ENCODE results near the gene ITGA1.

Gene ITGA1

DNA sequence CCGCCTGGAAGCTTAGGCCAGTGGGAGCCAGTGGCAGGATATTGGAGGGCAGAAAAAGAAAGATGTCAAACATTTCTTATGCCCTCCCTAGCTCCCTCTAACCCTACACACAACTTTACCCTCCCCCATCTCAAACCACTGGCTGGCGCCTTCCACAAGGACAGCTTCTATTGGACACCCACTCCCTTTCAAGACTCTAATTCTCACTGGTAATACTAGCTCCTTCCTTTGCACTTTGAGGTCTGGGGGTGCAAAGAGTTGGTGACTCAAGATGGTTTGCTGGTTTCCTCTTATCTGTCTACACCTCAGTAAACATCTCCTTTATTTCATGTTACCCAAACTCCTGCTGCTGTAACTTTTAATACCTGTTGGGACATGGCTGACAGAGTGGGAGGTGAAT is 11.6 kb upstream of the ITGA1 start:
- Mint-ChIP-seq H3K27me3 (ENCODE audit: low read depth, poor library complexity) (no peaks in the 10 kb centered on the region), H3K27ac (no peak overlapping the region), H3K9me3 (no peaks in the 10 kb centered on the region), H3K36me3 (ENCODE audit: low read depth) (no peaks in the 10 kb centered on the region), H3K4me3 (no peak overlapping the region), H3K4me1 (peaks cover 9% of the 10 kb centered on the region)
- no peak for DNase-seq
- TF ChIP-seq, protein P1, sequence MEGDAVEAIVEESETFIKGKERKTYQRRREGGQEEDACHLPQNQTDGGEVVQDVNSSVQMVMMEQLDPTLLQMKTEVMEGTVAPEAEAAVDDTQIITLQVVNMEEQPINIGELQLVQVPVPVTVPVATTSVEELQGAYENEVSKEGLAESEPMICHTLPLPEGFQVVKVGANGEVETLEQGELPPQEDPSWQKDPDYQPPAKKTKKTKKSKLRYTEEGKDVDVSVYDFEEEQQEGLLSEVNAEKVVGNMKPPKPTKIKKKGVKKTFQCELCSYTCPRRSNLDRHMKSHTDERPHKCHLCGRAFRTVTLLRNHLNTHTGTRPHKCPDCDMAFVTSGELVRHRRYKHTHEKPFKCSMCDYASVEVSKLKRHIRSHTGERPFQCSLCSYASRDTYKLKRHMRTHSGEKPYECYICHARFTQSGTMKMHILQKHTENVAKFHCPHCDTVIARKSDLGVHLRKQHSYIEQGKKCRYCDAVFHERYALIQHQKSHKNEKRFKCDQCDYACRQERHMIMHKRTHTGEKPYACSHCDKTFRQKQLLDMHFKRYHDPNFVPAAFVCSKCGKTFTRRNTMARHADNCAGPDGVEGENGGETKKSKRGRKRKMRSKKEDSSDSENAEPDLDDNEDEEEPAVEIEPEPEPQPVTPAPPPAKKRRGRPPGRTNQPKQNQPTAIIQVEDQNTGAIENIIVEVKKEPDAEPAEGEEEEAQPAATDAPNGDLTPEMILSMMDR (IDR thresholded peaks at IDR 0.05): no peak

DNA sequence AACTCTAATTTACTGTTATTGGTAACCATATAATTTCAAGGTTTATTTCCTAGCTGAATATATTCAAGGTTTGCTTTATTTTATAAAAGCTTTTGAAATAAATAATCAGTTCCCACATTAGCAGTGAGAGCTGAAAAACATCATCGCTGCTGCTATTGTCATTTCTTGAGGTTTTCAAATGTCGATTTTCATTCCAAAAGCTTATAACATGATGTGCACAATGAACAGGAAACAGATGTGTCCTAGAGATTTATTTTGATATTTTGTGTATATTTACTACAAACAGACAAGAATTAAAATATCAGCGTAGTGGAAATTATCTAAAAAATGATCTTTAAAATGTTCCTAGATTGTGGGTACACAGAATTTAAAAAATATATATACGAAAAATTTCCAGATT is 10.5 kb upstream of the ITGA1 start:
- no peaks in the 10 kb centered on the region for H3K27me3 Mint-ChIP-seq (ENCODE audit: low read depth, poor library complexity)
- no peak for DNase-seq
- TF ChIP-seq, protein P1 (IDR thresholded peaks at IDR 0.05): no peak
- H3K4me1 Mint-ChIP-seq: peaks cover 9% of the 10 kb centered on the region
- no peaks in the 10 kb centered on the region for H3K9me3 Mint-ChIP-seq
- H3K4me3 Mint-ChIP-seq: no peak overlapping the region
- no peak overlapping the region for H3K27ac Mint-ChIP-seq
- no peaks in the 10 kb centered on the region for H3K36me3 Mint-ChIP-seq (ENCODE audit: low read depth)

DNA sequence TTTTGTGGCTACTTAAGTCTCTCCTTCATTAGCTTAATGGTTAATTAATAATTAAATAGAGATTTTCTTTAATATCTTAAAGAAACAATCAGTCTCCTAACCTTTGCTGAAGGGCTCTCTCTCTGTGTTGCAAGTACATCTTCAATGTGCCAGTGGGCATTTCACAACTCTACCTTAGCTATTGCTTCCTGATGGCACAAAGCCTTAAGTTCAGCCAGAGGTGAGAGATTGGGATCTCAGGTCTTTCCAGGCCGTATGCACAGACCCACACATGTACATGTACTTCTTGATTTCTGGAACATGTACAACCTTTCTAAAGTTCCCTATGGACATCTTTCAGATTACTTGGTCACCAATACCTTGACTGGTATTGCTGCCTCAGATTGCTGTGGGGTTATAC is 8.9 kb upstream of the ITGA1 start:
- no peak for DNase-seq
- H3K27me3 Mint-ChIP-seq (ENCODE audit: low read depth, poor library complexity): no peaks in the 10 kb centered on the region
- H3K36me3 Mint-ChIP-seq (ENCODE audit: low read depth): no peaks in the 10 kb centered on the region
- no peak overlapping the region for H3K4me3 Mint-ChIP-seq
- TF ChIP-seq, protein P1 (IDR thresholded peaks at IDR 0.05): no peak
- peaks cover 8% of the 10 kb centered on the region for H3K4me1 Mint-ChIP-seq
- no peaks in the 10 kb centered on the region for H3K9me3 Mint-ChIP-seq
- no peak overlapping the region for H3K27ac Mint-ChIP-seq

DNA sequence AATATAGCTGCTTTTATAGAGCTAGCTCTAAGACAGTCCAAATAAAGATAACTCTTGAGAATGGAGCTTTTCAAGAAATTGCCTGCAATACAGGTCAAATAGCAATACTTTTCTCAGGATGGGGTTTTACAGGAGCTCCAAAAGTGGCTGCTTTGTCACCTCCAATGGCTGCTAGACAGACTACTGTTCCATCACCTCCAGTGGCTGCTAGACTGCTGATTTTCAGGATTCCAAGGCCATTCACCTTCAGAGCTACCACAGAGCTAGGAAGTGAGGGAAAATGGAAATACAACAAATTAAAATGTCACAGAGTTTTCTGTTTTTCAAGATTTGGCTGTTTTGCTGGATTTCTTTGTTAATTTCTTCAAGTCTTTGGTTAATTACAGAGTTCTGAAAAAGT is 8.5 kb upstream of the ITGA1 start:
- Mint-ChIP-seq H3K27me3 (ENCODE audit: low read depth, poor library complexity) (no peaks in the 10 kb centered on the region), H3K4me1 (peaks cover 3% of the 10 kb centered on the region), H3K36me3 (ENCODE audit: low read depth) (no peaks in the 10 kb centered on the region), H3K9me3 (no peaks in the 10 kb centered on the region), H3K4me3 (no peak overlapping the region), H3K27ac (no peak overlapping the region)
- no peak for DNase-seq
- TF ChIP-seq, protein P1 (IDR thresholded peaks at IDR 0.05): no peak

DNA sequence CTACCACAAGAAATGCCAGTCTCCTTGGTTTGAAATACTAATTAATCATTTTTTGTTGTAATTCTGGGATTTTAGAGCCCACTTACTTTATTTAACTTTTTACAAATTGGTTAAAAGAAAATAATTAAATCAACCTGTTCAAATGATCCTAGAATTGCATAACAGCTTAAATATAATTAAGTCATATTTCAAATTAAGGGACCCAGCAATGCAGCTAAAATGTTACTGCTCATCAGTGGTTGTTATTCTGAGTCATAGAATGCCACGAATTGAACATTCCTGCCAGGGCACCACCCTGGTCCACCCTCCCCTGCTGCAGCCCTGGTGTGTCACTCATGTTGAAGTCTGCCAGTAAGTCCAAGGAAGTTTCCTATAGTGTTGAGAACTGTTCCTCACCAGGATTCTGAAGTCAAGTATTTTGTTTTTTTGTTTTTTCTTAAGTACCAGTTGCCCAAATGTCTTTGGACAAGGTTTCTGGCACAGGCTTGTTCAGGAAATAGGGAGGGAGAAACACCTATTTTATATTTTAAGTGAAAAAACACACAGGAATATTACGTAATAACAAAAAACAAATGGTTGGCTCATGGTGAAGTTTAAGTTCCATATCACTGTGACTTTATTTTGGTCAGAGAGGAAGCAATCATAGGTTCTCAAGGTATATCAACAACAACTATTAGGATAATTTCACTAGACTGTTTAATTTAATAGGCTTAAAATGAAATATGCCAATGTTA is 4.3 kb upstream of the ITGA1 start:
- Mint-ChIP-seq H3K4me1 (peaks cover 12% of the 10 kb centered on the region), H3K36me3 (ENCODE audit: low read depth) (no peaks in the 10 kb centered on the region), H3K27ac (no peak overlapping the region), H3K9me3 (peaks cover 4% of the 10 kb centered on the region), H3K4me3 (no peak overlapping the region), H3K27me3 (ENCODE audit: low read depth, poor library complexity) (peaks cover 16% of the 10 kb centered on the region)
- TF ChIP-seq, protein P1 (IDR thresholded peaks at IDR 0.05): no peak
- DNase-seq: no peak

DNA sequence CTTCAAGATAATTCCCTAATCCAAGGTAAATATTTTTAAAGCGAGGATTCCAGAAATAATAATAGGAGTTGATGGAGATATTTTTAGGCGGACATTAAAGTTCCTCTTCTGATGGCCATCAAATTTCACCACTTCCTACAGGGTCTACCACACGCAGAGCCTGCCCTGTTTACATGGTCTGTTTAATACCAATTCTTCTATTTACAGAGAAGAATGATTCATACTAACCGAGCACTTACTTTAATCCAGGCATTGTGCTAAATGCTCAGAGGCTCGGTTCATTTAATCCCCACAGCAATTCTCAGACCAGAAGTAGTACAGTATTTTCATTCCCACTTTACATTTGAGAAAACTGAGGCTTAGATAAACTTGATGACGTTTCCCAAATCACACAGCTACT is 3.0 kb upstream of the ITGA1 start:
- Mint-ChIP-seq H3K36me3 (ENCODE audit: low read depth) (no peaks in the 10 kb centered on the region), H3K9me3 (peaks cover 4% of the 10 kb centered on the region), H3K27me3 (ENCODE audit: low read depth, poor library complexity) (peaks cover 16% of the 10 kb centered on the region), H3K4me1 (peaks cover 22% of the 10 kb centered on the region), H3K27ac (no peak overlapping the region), H3K4me3 (no peak overlapping the region)
- no peak for DNase-seq
- TF ChIP-seq, protein P1 (IDR thresholded peaks at IDR 0.05): no peak

Measured in nephron progenitor cell (in vitro differentiated cells).